GM12872 (cell line): ENCODE measurements around the gene SDR42E2.

ENCODE experiments used
- CTCF ChIP-seq: IDR thresholded peaks from 3 replicates; pipeline ENCODE4 v1.5.1; 2011; ENCODE audit warnings: low read depth, mild to moderate bottlenecking, low read length, moderate library complexity; ENCODE audit not compliant: insufficient read depth

SDR42E2 gene

GRCh38 chr16:22164482-22164881, 2.2 kb downstream of the SDR42E2 start:
- TF ChIP-seq CTCF, result no peak

GRCh38 chr16:22165508-22166285, 3.4 kb downstream of the SDR42E2 start:
- no peak for TF ChIP-seq CTCF

GRCh38 chr16:22171953-22172352, 9.6 kb downstream of the SDR42E2 start:
- TF ChIP-seq CTCF, result no peak

- TF ChIP-seq CTCF, result no peak
Observed at GRCh38 chr16:22174642-22175041, 12.3 kb downstream of the SDR42E2 start.

GRCh38 chr16:22177968-22178930, 15.9 kb downstream of the SDR42E2 start:
- TF ChIP-seq CTCF, result no peak

GRCh38 chr16:22181426-22181825, 19.1 kb downstream of the SDR42E2 start:
- no peak for TF ChIP-seq CTCF

- no peak for TF ChIP-seq CTCF
Observed at GRCh38 chr16:22181843-22182242, 19.5 kb downstream of the SDR42E2 start.
